GM12878 (cell line): ENCODE data around the gene NCAPD2. TPM values are rescaled to one million over a fixed set of nuclear protein-coding genes. Genes with fewer than 3 reads are reported as not detected.

Experiments used
- ATAC-seq: fragments of 200-7000 bp; cut with Tn5 transposase; 3 replicates; pipeline ENCODE4 v1.9.1; 2020; ENCODE audit warnings: mild to moderate bottlenecking, moderate library complexity
- BruUV-seq: library from RNA; stranded (reverse); fragments of 400-500 nt; replicated peaks from 2 replicates; lab custom pipeline; 2021; lab: Mats Ljungman, UMichigan
- CTCF ChIA-PET: fragments of 300-600 bp; sonication (Branson Sonifier 250); formaldehyde crosslinking; extraction: SDS; loops from one replicate; lab custom pipeline; 2021; ENCODE audit warnings: inconsistent platforms; lab: Yijun Ruan, JAX
- POLR2A ChIA-PET: fragments of 350-600 bp; formaldehyde crosslinking; extraction: SDS; loops from one replicate; lab custom pipeline; 2021; ENCODE audit warnings: inconsistent platforms; lab: Charles Lee
- RAD21 ChIA-PET: fragments of 300-600 bp; sonication (Branson Sonifier 250); formaldehyde crosslinking; loops from one replicate; lab custom pipeline; 2023; ENCODE audit warnings: antibody characterized with exemption; ENCODE audit not compliant: unreplicated experiment; lab: Charles Lee
- SMC1A ChIA-PET: fragments of 300-600 bp; sonication (Branson Sonifier 250); formaldehyde crosslinking; loops from one replicate; lab custom pipeline; 2023; ENCODE audit not compliant: unreplicated experiment, uncharacterized antibody; lab: Charles Lee
- DNase-seq: peaks from one replicate; pipeline ENCODE4 v3.0.0-alpha.2; 2011; ENCODE audit warnings: low read depth, low spot score
- FAIRE-seq: peaks from 3 replicates; lab custom pipeline; 2011; peaks lifted over from hg19 to GRCh38; lab: Jason Lieb, UNC
- H2AFZ ChIP-seq: 2 replicates; pipeline ENCODE4 v1.6.0; 2011; ENCODE audit warnings: low read depth, low read length, control low read depth; ENCODE audit not compliant: control insufficient read depth
- H3K27ac ChIP-seq: 2 replicates; pipeline ENCODE4 v1.5.1; 2011; ENCODE audit warnings: control low read depth; ENCODE audit not compliant: control insufficient read depth, insufficient read depth
- H3K27me3 ChIP-seq, 2 experiments: replicated peaks in 1 of 2; 2 replicates each; pipeline versions ENCODE4 v1.6.0 to v1.6.1; 2011; ENCODE audit warnings: low read length in 1 of 2; ENCODE audit not compliant: control insufficient read depth in 2 of 2, insufficient read depth in 2 of 2
- H3K36me3 ChIP-seq, 2 experiments: 2 replicates each; pipeline ENCODE4 v1.5.1; 2011; ENCODE audit warnings: low read length in 1 of 2; ENCODE audit not compliant: control insufficient read depth in 2 of 2, insufficient read depth in 2 of 2
- H3K4me1 ChIP-seq: 2 replicates; pipeline ENCODE4 v1.6.1; 2011; ENCODE audit warnings: mild to moderate bottlenecking, low read length, moderate library complexity, mixed read lengths; ENCODE audit not compliant: control insufficient read depth, insufficient read depth
- H3K4me2 ChIP-seq: 2 replicates; pipeline ENCODE4 v1.6.0; 2011; ENCODE audit warnings: control low read depth; ENCODE audit not compliant: control insufficient read depth, insufficient read depth
- H3K4me3 ChIP-seq: fragments of 200-600 bp; sonication (generic); 2 replicates; pipeline ENCODE4 v1.5.1; 2016
- H3K79me2 ChIP-seq: 2 replicates; pipeline ENCODE4 v1.6.0; 2011; ENCODE audit warnings: low read length; ENCODE audit not compliant: control insufficient read depth, insufficient read depth
- H3K9ac ChIP-seq: 2 replicates; pipeline ENCODE4 v1.8.0; 2011; ENCODE audit warnings: low read length, control low read depth, mixed read lengths; ENCODE audit not compliant: control insufficient read depth, insufficient read depth
- H3K9me3 ChIP-seq: replicated peaks from 3 replicates; pipeline ENCODE4 v1.5.1; 2011; ENCODE audit warnings: mild to moderate bottlenecking, low read length; ENCODE audit not compliant: control insufficient read depth, insufficient read depth
- H4K20me1 ChIP-seq: 2 replicates; pipeline ENCODE4 v1.6.0; 2011; ENCODE audit not compliant: control insufficient read depth, insufficient read depth
- CBFB ChIP-seq: IDR thresholded peaks from 2 replicates; pipeline ENCODE4 v1.6.1; 2016; ENCODE audit warnings: antibody characterized with exemption, low read depth
- MTA3 ChIP-seq: IDR thresholded peaks from 2 replicates; pipeline ENCODE4 v1.6.1; 2012; ENCODE audit warnings: low read length, inconsistent platforms, borderline replicate concordance
- POLR2AphosphoS2 ChIP-seq: IDR thresholded peaks from 2 replicates; pipeline ENCODE4 v1.6.1; 2011; ENCODE audit warnings: low read depth, mild to moderate bottlenecking, low read length, improper control_type of control experiment, moderate library complexity
- RELA ChIP-seq: fragments of 450-650 bp; IDR thresholded peaks from 2 replicates; pipeline ENCODE4 v1.8.0; 2014; ENCODE audit warnings: borderline replicate concordance; ENCODE audit not compliant: partially characterized antibody
- RUNX3 ChIP-seq: IDR thresholded peaks from 2 replicates; pipeline ENCODE4 v1.6.1; 2012; ENCODE audit warnings: low read length, inconsistent platforms
- SMARCA5 ChIP-seq: fragments of 450-650 bp; IDR thresholded peaks from 2 replicates; pipeline ENCODE4 v1.6.1; 2017; ENCODE audit warnings: mild to moderate bottlenecking
- TCF12 ChIP-seq: IDR thresholded peaks from 2 replicates; pipeline ENCODE4 v1.6.1; 2011; ENCODE audit warnings: low read depth, mild to moderate bottlenecking, low read length
- WGBS: methylation state at CpG from one replicate; pipeline ENCODE4 v1.1.6; 2016; ENCODE audit warnings: low lambda C conversion rate; ENCODE audit not compliant: insufficient replicate concordance, insufficient coverage; ENCODE audit errors: missing lambda C conversion rate; 5-methylcytosine and 5-hydroxymethylcytosine counted together
- in situ Hi-C: fragments of 300-500 bp; cut with MboI; formaldehyde crosslinking; loops from 9 replicates; pipeline ENCODE4 v1.14.3; 2018; ENCODE audit warnings: mixed read lengths
- intact Hi-C: fragments of 100-400 bp; cut with micrococcal nuclease; formaldehyde crosslinking; loops from one replicate; pipeline ENCODE4 v1.14.2; 2022; ENCODE audit not compliant: unreplicated experiment
- polyA plus RNA-seq, 11 experiments: library from polyadenylated mRNA; depleted of rRNA in 4 of 11; unstranded in 6 of 11; stranded (reverse) in 5 of 11; fragments of >200 nt; fragmentation: Nextera tagmentation in 4 of 11; fragmentation: Illumina TruSeq in 1 of 11; extraction: Ambion mirVana in 4 of 11; extraction: Trizol in 1 of 11; gene quantifications; 1 replicate in 1 of 11; 2 replicates in 10 of 11; pipeline versions ENCODE4 v1.2.1 to v1.2.3, GENCODE V29; 2011 to 2016; ENCODE audit warnings: inconsistent platforms in 2 of 11, missing spikeins in 2 of 11, low read depth in 1 of 11
- total RNA-seq, 4 experiments: library from RNA; depleted of rRNA in 3 of 4; stranded (reverse); fragments of >200 nt in 3 of 4; fragmentation: Illumina TruSeq in 1 of 4; extraction: Trizol in 1 of 4; gene quantifications; 2 replicates each; pipeline versions ENCODE4 v1.2.1 to v1.2.3, GENCODE V29; 2013 to 2021
- TF ChIP-seq, protein P1 (sequence below), 3 experiments: IDR thresholded peaks in 2 of 3; conservative IDR thresholded peaks in 1 of 3; 2 replicates each; pipeline ENCODE4 v1.5.1; 2011; ENCODE audit warnings: low read depth in 3 of 3, low read length in 3 of 3, mild to moderate bottlenecking in 3 of 3, control low read depth in 2 of 3, moderate library complexity in 2 of 3, inconsistent platforms in 1 of 3, mixed read lengths in 1 of 3; ENCODE audit not compliant: control insufficient read depth in 2 of 3, insufficient read depth in 1 of 3; ENCODE audit errors: extremely low read depth in 1 of 3

NCAPD2 gene
- total and polyA plus RNA-seq, 10 of the 15 experiments (the other 5 are each of a cell fraction or from before 2014, with no cell fraction given) = 24.2 to 160 (median 110) TPM

DNA sequence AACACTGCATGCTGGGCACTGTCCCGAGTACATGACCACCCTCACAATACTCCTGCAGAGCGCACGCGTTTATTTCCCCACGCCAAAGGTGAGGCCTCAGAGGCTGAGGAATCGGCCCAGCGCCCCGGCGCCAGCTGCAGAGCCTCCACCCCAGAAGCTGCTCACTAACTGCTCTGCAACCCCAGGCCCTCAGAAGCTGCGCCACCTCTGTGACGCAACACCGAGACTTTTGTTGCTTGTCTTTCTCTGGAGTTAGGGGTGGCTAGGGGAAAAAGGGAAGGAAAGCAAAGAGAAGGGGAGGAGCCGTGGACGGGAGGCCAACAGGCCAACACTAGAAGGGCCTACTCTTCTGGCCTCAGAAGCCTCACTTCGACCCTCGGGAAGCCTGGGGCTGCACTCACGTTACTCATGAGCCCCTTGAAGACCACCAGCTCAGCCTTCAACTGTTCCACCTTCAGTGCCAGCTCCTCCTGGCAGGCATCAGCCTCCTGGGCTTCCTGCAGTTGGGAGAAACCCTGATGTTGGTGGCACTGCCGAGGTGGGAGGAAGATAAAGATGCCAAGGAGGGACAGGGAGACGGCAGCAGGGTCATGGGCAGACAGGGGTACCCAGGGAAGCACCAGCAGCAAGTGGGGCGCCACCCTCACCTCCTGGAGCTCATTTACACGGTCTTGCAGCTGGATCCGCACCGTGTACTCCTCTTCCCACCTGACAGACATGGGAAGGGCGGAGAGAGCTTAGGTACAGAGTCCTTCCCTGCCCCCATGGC lies 56.6 kb downstream of the NCAPD2 start:
- Histone ChIP-seq H3K36me3 (peaks cover 16 to 19% of the 10 kb centered on the region in 2 experiments), H3K79me2 (peaks cover 42% of the 10 kb centered on the region), H3K27me3 (no peaks in the 10 kb centered on the region)
- in situ Hi-C loops = no loop called here
- ATAC-seq = no peak
- TF ChIP-seq POLR2AphosphoS2 (no peak), SMARCA5 (no peak), RUNX3 (no peak), TCF12 (no peak), CBFB (no peak), RELA (no peak), MTA3 (no peak)
- TF ChIP-seq, protein P1, sequence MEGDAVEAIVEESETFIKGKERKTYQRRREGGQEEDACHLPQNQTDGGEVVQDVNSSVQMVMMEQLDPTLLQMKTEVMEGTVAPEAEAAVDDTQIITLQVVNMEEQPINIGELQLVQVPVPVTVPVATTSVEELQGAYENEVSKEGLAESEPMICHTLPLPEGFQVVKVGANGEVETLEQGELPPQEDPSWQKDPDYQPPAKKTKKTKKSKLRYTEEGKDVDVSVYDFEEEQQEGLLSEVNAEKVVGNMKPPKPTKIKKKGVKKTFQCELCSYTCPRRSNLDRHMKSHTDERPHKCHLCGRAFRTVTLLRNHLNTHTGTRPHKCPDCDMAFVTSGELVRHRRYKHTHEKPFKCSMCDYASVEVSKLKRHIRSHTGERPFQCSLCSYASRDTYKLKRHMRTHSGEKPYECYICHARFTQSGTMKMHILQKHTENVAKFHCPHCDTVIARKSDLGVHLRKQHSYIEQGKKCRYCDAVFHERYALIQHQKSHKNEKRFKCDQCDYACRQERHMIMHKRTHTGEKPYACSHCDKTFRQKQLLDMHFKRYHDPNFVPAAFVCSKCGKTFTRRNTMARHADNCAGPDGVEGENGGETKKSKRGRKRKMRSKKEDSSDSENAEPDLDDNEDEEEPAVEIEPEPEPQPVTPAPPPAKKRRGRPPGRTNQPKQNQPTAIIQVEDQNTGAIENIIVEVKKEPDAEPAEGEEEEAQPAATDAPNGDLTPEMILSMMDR (IDR thresholded peaks at IDR 0.05 in 2 of 3, conservative IDR thresholded peaks at IDR 0.05 in 1 of 3; ENCODE audit: control insufficient read depth in 2 of 3, extremely low read depth in 1 of 3, insufficient read depth in 1 of 3, low read depth in 3 of 3, low read length in 3 of 3) = no peak
- TF ChIP-seq, all 136 proteins: peak for 0
- Histone ChIP-seq H3K9ac (no peak overlapping the region), H3K27ac (no peak overlapping the region), H3K4me3 (no peak overlapping the region), H2AFZ (no peak overlapping the region), H3K9me3 (no peaks in the 10 kb centered on the region), H4K20me1 (no peaks in the 10 kb centered on the region), H3K4me2 (no peak overlapping the region), H3K4me1 (peaks cover 10% of the 10 kb centered on the region)
- ChIA-PET RAD21 (interaction anchor here (0.6 to 1.4 kb wide), 3 partner anchors 10 to 148 kb away, joined by 3 to 4 read pairs (median 4); no protein-coding TSS in a partner anchor), POLR2A (interaction anchor here (0.8 kb wide), 1 partner anchor 60 kb away, joined by 3 read pairs; no protein-coding TSS in a partner anchor), CTCF (interaction anchor here (0.8 to 7.4 kb wide), 5 partner anchors 10 to 126 kb away, joined by 3 to 69 read pairs (median 6); no protein-coding TSS in a partner anchor), SMC1A (interaction anchor here (1.3 to 4.3 kb wide), 2 partner anchors 13 to 126 kb away, joined by 3 to 24 read pairs; no protein-coding TSS in a partner anchor)
- DNase-seq (no peak), FAIRE-seq (no peak)
- intact Hi-C loops = loop anchor here (5.0 kb wide), 1 partner anchor 227 kb away; no protein-coding TSS in a partner anchor
- no TSS peak for BruUV-seq
- 89% methylated on average over 24 of the region's 24 CpGs for WGBS
